HepG2 (cell line): ENCODE results near the gene APRT. TPM values are rescaled to one million over a fixed set of nuclear protein-coding genes. Genes with fewer than 3 reads are reported as not detected.

Experiments
- GABPB1 ChIP-seq: IDR thresholded peaks from 2 replicates; pipeline ENCODE4 v1.6.1; 2016; ENCODE audit warnings: mild to moderate bottlenecking, missing genetic modification reagents, moderate library complexity, missing compliant biosample characterization
- KMT2B ChIP-seq: IDR thresholded peaks from 2 replicates; pipeline ENCODE4 v1.6.1; 2016; ENCODE audit warnings: missing genetic modification reagents, missing compliant biosample characterization
- NCOR1 ChIP-seq: fragments of 200-600 bp; sonication (generic); IDR thresholded peaks from 2 replicates; pipeline ENCODE4 v1.7.0; 2017; ENCODE audit warnings: antibody characterized with exemption, low read length, borderline replicate concordance
- PCBP1 ChIP-seq: fragments of 200-400 bp; formaldehyde crosslinking; IDR thresholded peaks from 2 replicates; pipeline ENCODE4 v1.6.1; 2017; ENCODE audit warnings: mild to moderate bottlenecking, low read depth, low read length, borderline replicate concordance
- TCF12 ChIP-seq, 2 experiments: fragments of 450-650 bp in 1 of 2; sonication (generic) in 1 of 2; formaldehyde crosslinking in 1 of 2; IDR thresholded peaks; 2 replicates each; pipeline versions ENCODE4 v1.6.1 to v1.8.0; 2017 to 2022; ENCODE audit warnings: antibody characterized with exemption in 1 of 2, mild to moderate bottlenecking in 1 of 2, missing genetic modification reagents in 1 of 2, moderate library complexity in 1 of 2
- ZBTB40 ChIP-seq, 2 experiments: fragments of 450-650 bp in 1 of 2; sonication (generic) in 1 of 2; formaldehyde crosslinking in 1 of 2; IDR thresholded peaks; 2 replicates each; pipeline versions ENCODE4 v1.6.1 to v1.8.0; 2016 to 2022; ENCODE audit warnings: antibody characterized with exemption in 1 of 2, mild to moderate bottlenecking in 1 of 2, missing genetic modification reagents in 1 of 2
- ZNF24 ChIP-seq: fragments of 450-650 bp; IDR thresholded peaks from 2 replicates; pipeline ENCODE4 v1.6.1; 2017; ENCODE audit warnings: antibody characterized with exemption, mild to moderate bottlenecking
- ZNF296 ChIP-seq: sonication (generic); formaldehyde crosslinking; conservative IDR thresholded peaks from 2 replicates; pipeline ENCODE4 v1.5.0; 2020; ENCODE audit warnings: mild to moderate bottlenecking, missing genetic modification reagents
- ZNF431 ChIP-seq: sonication (generic); formaldehyde crosslinking; IDR thresholded peaks from 2 replicates; pipeline ENCODE4 v1.9.0; 2022; ENCODE audit warnings: missing genetic modification reagents, low read depth, mild to moderate bottlenecking, borderline replicate concordance
- ZNF44 ChIP-seq: sonication (generic); formaldehyde crosslinking; IDR thresholded peaks from 2 replicates; pipeline ENCODE4 v1.5.1; 2020; ENCODE audit warnings: mild to moderate bottlenecking, missing genetic modification reagents
- ZNF670 ChIP-seq: sonication (generic); formaldehyde crosslinking; IDR thresholded peaks from 2 replicates; pipeline ENCODE4 v1.8.0; 2022; ENCODE audit warnings: mild to moderate bottlenecking, missing genetic modification reagents, borderline replicate concordance
- ZNF674 ChIP-seq: sonication (generic); formaldehyde crosslinking; IDR thresholded peaks from 2 replicates; pipeline ENCODE4 v1.5.0; 2020; ENCODE audit warnings: low read depth, mild to moderate bottlenecking, missing genetic modification reagents
- ZNF777 ChIP-seq: sonication (generic); formaldehyde crosslinking; IDR thresholded peaks from 2 replicates; pipeline ENCODE4 v1.4.0; 2020; ENCODE audit warnings: missing genetic modification reagents
- polyA plus RNA-seq, 8 experiments: library from polyadenylated mRNA; depleted of rRNA in 3 of 8; stranded (reverse) in 7 of 8; unstranded in 1 of 8; fragments of >200 nt; fragmentation: Illumina TruSeq in 4 of 8; extraction: Trizol in 4 of 8; gene quantifications; 2 replicates each; pipeline versions ENCODE4 v1.2.1 to v1.2.3, GENCODE V29; 2011 to 2016; ENCODE audit warnings: low read depth in 4 of 8, missing spikeins in 1 of 8, mixed read lengths in 1 of 8; ENCODE audit not compliant: insufficient read depth in 1 of 8
- total RNA-seq, 5 experiments: library from RNA; depleted of rRNA; stranded (reverse); fragments of >200 nt; fragmentation: Illumina TruSeq; extraction: Trizol; gene quantifications; 2 replicates each; pipeline ENCODE4 v1.2.3, GENCODE V29; 2016; ENCODE audit warnings: low read depth in 1 of 5
- TF ChIP-seq, protein P1 (sequence below): sonication (generic); formaldehyde crosslinking; IDR thresholded peaks from 2 replicates; pipeline ENCODE4 v1.4.0; 2020; ENCODE audit warnings: mild to moderate bottlenecking, missing genetic modification reagents
- TF ChIP-seq, protein P2 (sequence below): IDR thresholded peaks from 2 replicates; pipeline ENCODE4 v1.6.1; 2016; ENCODE audit warnings: missing compliant biosample characterization, missing genetic modification reagents, borderline replicate concordance
- TF ChIP-seq, protein P3 (sequence below): sonication (generic); formaldehyde crosslinking; IDR thresholded peaks from 2 replicates; pipeline ENCODE4 v1.4.0; 2020; ENCODE audit warnings: mild to moderate bottlenecking, missing genetic modification reagents

The APRT gene
- total and polyA plus RNA-seq, 2 of the 13 experiments (the other 11 are each of a cell fraction or from before 2014, with no cell fraction given), result 155 to 242 TPM

DNA sequence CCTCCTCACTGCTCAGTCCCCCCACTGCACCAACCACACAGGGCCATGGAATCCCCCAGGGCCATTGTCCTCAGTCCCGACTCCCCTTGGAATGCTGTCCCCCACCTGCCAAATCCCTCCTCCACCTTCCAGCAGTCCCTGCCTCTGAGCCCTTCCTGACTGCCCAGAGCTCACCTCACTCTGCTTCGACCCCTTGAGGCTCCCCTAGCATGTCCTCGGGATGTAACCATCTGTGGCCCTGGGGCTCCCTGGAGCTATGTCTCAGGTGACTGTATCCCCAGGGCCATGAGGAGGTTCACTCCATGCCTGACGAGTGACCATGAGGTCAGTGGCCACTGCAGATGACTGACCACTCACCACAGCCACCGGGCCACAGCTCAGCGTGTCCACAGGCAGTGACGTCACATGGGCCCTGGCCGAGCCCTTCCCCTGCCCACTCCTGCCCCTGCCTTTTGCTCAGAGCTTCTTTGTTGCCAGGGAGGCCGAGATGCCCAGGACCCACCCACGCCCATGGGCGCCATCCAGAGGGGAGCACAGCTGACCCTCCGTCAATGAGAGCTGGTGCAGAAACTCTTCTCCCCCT is 19.0 kb downstream of the APRT start (continued):
- TF ChIP-seq, protein P1, sequence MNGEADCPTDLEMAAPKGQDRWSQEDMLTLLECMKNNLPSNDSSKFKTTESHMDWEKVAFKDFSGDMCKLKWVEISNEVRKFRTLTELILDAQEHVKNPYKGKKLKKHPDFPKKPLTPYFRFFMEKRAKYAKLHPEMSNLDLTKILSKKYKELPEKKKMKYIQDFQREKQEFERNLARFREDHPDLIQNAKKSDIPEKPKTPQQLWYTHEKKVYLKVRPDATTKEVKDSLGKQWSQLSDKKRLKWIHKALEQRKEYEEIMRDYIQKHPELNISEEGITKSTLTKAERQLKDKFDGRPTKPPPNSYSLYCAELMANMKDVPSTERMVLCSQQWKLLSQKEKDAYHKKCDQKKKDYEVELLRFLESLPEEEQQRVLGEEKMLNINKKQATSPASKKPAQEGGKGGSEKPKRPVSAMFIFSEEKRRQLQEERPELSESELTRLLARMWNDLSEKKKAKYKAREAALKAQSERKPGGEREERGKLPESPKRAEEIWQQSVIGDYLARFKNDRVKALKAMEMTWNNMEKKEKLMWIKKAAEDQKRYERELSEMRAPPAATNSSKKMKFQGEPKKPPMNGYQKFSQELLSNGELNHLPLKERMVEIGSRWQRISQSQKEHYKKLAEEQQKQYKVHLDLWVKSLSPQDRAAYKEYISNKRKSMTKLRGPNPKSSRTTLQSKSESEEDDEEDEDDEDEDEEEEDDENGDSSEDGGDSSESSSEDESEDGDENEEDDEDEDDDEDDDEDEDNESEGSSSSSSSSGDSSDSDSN (CRISPR knock-in tag), result no peak
- no peak for TF ChIP-seq ZNF24
- TF ChIP-seq NCOR1, result no peak
- no peak for TF ChIP-seq KMT2B (CRISPR knock-in tag)
- no peak for TF ChIP-seq ZNF777 (CRISPR knock-in tag)
- 0 out of 2 replicates have a peak, but pooled peaks have one; percentile 2 for TF ChIP-seq ZNF44
- TF ChIP-seq, protein P2, sequence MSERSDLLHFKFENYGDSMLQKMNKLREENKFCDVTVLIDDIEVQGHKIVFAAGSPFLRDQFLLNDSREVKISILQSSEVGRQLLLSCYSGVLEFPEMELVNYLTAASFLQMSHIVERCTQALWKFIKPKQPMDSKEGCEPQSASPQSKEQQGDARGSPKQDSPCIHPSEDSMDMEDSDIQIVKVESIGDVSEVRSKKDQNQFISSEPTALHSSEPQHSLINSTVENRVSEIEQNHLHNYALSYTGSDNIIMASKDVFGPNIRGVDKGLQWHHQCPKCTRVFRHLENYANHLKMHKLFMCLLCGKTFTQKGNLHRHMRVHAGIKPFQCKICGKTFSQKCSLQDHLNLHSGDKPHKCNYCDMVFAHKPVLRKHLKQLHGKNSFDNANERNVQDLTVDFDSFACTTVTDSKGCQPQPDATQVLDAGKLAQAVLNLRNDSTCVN (CRISPR knock-in tag), result no peak
- no peak for TF ChIP-seq ZNF670 (CRISPR knock-in tag)
- 0 out of 2 replicates have a peak, but pooled peaks have one; percentile 6 for TF ChIP-seq GABPB1 (CRISPR knock-in tag)
- no peak for TF ChIP-seq ZBTB40 (IDR thresholded peaks at IDR 0.05)
- TF ChIP-seq ZBTB40 (CRISPR knock-in tag; IDR thresholded peaks at IDR 0.05), result no peak
- peak; percentile 45; the same call in 1 of the 2 replicates for TF ChIP-seq PCBP1
- TF ChIP-seq, protein P3, sequence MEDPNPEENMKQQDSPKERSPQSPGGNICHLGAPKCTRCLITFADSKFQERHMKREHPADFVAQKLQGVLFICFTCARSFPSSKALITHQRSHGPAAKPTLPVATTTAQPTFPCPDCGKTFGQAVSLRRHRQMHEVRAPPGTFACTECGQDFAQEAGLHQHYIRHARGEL (CRISPR knock-in tag), result no peak
- 0 out of 2 replicates have a peak, but pooled peaks have one; percentile 73 for TF ChIP-seq ZNF296 (CRISPR knock-in tag)
- TF ChIP-seq ZNF674 (CRISPR knock-in tag), result no peak
- no peak for TF ChIP-seq ZNF431 (CRISPR knock-in tag)
- no peak for TF ChIP-seq TCF12 (IDR thresholded peaks at IDR 0.05)
- TF ChIP-seq TCF12 (CRISPR knock-in tag; IDR thresholded peaks at IDR 0.05), result 0 out of 2 replicates have a peak, but pooled peaks have one; percentile 50
